Measurements from ENCODE around the gene SHOC2.

The SHOC2 gene

DNA sequence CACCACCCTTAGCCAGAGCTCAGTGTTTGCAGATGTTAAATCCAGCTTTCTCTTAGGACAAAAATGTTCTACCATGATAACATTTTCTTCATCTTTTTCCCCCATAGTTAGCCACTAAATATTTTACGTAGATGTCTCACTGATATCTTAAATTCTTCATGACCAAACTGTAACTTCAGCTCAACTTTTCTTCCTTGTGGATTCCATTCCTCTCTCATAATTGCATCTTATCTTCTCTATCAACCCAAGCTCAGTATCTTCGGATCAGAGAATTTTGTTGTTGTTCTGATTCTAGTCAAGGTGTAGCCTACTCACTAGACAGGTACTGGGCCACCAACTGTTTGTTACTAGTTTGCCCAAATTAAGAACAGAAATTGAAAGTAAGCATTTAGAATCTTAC, 60.2 kb downstream of the SHOC2 start:
- DNase-seq (ENCODE audit: extremely low read depth in 1 of 2, low read depth in 1 of 2) = no peak

DNA sequence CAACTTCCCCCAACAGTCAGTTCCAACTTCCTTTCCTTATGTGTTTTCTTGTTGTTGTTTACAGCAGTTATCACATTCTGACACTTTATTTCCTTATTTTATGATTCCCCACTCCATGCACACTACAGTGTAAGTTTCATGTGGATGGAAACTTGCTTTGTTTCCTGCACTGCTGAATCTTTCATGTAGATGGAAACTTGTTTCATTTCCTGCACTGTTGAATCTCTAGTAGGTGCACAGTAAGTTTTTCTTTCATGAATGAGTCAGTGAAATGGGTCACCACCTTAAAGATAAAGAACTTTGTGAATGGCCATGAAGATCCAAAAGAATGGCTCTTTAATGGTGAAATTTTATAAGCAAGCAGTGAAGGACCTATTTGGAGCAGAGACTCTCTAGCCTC, 61.4 kb downstream of the SHOC2 start:
- no peak for DNase-seq (ENCODE audit: extremely low read depth in 1 of 2, low read depth in 1 of 2)

DNA sequence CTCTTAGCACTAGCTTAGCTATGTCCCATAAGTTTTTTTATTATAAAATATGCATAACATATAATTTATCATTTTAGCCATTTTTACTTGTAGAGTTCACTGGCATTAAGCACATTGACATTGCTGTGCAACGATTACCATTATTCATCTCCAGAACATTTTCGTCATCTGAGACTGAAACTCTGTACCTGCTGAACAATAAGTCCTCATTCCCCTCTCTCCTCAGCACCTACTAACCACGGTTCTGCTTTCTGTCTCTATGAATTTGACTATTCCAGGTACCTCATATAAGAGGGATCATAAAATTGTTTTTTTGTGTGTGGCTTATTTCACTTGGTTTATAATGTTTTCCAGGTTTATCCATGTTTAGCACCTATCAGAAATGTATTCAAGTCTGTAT, 64.1 kb downstream of the SHOC2 start:
- no peak for DNase-seq (ENCODE audit: extremely low read depth in 1 of 2, low read depth in 1 of 2)

DNA sequence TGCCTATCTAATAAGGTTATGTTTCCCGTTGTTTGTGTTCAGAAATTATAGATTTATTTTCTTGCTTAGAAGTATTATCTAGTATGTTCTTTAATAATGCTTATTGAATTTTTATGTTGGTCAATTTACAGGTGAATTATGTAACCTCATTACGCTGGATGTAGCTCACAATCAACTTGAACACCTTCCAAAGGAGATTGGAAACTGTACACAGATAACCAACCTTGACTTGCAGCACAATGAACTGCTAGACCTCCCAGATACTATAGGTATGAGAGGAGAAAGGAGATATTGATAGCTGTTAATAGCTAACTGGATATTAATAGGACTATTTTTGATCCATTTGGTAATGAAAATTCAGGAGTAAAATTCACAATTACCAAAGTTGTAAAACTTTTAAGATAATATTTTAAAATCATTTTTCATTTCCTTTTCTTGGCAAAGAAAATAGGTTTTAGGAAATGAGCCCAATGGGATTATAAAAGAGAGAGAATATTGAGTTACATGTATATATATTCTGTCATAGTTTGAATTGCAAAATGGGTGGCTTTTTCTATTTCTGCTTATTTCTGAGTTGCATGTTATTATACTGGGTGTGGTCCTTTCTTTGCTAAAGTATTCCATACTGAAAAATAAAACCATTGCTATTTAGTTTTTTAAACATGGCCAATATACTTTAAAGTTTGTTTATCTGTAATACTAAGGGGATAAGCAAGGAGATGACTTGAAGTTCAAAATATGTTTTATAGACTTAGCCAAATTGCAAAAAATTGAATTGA, 66.3 kb downstream of the SHOC2 start:
- no peak for DNase-seq (ENCODE audit: extremely low read depth in 1 of 2, low read depth in 1 of 2)

DNA sequence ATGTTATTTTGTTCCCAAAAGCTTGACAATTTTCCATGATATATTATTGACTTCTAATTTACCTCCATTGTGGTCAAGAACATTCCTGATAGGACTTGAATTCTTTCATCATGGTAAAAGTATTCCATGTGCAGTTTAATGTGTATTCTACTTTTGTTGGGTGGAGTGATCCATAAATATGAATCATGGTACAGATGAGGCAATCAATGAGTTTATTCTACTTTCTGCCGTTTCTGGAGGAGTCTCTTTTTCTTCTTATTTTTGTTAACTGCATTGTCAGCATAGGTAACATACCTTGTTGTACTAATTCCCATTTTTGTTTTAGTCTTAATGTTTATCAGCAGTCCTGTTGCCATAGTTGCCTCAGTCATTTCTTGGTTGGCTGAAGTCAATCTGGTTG, 69.6 kb downstream of the SHOC2 start:
- DNase-seq (ENCODE audit: extremely low read depth in 1 of 2, low read depth in 1 of 2) = no peak

DNA sequence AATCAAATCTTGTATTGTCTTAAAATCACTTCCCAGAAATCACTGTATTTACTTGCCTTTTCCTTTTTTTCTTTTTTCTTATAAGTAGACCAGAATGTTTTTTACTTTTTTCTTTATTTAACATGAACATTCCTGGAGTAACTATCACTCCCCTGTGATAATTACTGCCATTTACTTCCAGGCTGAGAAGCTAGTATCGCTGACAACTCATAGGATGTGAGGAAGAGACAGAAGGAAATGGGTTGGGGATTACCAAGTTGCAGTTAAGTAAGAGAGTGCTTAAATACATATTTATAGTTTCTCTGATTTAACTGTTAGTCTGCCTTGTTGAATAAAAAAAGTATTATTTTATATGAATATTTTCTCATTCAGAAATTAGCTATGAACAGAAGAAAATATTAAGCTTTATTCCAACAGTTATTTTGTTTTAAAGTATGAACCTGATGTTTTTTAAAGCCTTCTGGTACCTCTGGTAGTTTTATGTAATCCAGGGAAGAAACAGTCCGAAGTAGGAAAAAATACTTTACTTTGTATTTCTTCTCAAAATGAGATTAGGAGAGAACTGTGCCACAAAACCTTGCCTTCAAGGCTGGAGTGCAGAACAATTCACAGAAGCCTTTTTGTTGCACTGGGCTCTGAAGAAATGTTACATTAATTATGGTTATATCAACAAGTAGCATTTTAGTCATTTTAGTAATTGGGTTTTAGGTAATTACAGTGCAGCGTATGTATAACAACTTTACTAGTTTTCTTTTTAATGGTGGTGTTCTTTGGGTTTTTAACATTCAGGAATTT, 72.8 kb downstream of the SHOC2 start:
- DNase-seq (ENCODE audit: extremely low read depth in 1 of 2, low read depth in 1 of 2) = no peak

DNA sequence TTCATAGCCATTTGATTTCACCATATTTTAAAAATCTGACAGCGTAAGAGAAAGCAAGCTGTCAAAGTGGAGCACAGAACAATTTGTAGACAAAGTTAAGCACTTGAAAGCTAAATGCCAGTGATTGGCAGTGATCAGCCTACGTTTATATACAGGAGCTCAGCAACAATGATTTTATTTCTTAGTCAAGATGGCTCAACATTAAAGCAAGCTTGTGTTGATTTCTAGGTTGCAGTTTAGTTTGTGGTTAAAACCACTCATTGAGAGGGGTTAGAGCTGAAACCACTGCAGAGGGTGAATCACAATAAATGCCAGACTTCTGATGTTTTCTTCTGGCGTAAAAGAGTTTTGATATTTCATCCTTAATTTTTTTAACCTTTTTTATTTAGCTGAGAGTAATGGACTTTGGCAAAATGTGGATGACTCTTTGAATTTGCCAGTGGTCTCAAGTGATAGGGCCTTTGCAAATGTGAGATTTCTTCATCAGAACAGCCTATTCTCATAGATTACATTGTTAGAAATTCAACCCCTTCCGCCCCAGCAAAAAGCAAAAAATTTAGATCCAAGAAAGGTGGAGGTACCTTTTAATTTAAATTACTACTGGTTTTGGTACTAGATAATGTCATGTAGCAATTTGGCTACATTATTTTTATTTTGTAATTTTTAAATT, 73.8 kb downstream of the SHOC2 start:
- DNase-seq (ENCODE audit: extremely low read depth in 1 of 2, low read depth in 1 of 2) = no peak

DNA sequence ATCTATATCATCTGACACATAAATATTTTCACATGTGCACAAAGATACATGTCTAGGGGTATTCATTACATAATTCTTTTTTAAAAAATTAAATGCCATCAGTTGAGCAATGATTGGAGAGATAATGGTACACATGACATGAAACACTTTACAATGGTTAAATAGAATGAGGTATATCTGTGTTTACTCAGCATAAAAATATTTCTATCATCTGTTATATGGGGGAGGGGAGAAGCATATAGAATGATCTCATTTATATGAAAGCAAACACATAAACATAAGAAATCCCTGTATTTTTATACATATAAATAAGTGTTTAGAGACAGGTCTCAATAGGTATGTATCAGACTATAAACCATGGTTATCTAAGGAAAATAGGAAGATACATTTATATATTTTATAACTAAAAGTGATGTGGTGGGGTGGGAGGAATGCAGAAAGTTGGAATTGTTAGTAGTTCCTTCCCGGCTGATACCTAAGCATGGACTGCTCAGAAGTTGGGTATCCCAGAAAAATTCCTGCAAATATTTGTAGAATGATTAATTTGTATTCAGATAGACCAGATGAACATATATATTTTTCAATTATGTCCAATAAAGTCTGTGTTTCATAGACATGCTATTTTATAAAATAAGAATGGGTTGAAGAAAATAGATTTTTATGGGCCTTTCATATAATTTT, 75.1 kb downstream of the SHOC2 start:
- DNase-seq (ENCODE audit: extremely low read depth in 1 of 2, low read depth in 1 of 2) = no peak

DNA sequence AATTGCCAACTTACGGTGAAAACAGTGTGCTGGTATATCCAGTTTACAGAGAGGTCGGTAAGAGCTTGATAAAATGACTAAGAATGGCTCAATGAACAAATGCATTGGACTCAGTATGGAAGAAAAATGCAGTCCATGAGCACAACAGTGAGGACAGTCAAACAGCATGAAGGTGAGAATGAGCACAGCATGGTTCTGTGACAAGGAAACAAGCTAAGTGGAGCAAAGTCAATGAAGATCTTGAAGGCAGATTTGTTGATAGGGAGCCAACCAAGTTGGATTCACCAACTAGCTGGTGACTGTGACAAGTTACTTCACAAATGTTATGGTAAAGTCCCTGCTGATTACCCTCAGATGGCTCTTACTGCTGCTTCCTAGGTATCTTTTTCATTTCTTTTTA, 75.9 kb downstream of the SHOC2 start:
- DNase-seq (ENCODE audit: extremely low read depth in 1 of 2, low read depth in 1 of 2) = no peak

DNA sequence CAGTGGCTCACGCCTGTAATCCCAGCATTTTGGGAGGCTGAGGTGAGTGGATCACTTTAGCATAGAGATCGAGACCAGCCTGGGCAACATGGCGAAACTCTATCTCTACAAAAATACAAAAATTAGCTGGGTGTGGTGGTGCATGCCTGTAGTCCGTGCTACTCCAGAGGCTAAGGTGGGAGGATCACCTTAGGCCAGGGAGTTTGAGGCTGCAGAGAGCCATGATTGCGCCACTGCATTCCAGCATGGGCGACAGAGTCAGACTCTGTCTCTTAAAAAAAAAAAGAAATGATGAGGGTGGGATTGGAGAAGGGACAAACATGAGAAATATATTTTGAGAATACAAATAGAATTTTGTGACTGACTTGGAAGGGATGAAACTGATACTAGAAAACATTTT, 76.9 kb downstream of the SHOC2 start:
- DNase-seq (ENCODE audit: extremely low read depth in 1 of 2, low read depth in 1 of 2) = no peak

DNA sequence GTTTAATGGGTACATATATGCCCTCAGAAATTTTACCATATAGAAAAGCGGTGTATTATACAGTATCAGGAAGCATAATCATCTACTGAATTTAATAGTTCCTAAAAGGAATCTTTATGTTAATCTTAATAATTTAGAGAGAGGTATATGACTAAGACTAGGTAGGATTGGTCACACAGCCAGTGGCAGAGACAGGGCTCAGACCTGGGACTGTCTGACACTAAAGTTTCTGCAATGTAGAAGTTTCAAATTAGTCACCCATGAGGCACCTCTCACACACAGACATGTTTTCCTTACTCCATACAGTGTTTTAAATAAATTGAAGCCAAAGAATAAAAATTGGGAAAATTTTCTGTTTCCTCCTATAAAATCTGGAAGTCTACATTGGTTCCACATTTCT, 84.6 kb downstream of the SHOC2 start:
- no peak for DNase-seq (ENCODE audit: extremely low read depth in 1 of 2, low read depth in 1 of 2)

DNA sequence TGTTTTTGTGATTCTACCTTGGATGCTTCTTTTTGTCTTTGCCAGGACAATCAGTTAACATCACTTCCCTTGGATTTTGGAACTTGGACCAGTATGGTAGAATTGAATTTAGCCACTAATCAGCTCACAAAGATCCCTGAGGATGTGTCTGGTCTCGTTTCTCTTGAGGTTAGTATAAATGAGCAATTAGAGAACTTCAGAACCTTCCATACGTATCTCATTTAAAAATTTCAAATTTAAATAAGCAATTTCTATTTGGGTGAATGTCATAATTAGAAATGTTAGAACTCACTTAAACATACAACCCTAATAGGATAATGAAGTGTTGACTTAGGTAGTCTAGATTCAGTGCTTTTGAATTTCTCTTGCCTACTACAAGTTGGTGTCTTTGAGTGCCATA, 88.1 kb downstream of the SHOC2 start:
- DNase-seq (ENCODE audit: extremely low read depth in 1 of 2, low read depth in 1 of 2) = no peak

DNA sequence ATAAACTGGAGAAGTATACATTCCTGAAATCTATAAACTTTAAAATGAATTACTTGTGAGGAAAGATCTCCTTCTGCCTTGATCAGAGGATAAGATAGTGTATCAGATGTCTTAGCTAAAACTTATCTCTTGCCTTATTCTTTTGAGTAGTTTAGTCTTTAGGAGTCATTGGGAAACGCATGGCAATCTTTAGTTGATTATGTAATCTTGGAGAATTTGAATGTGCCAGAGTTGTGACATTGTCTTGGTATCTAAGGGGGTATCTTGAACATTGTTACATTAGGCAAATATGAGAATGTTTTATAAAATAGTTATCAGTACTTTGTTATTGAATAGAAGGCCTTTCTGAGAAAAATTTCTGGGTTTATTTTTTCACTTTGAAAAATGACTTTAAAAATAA, 95.8 kb downstream of the SHOC2 start:
- no peak for DNase-seq (ENCODE audit: extremely low read depth in 1 of 2, low read depth in 1 of 2)

DNA sequence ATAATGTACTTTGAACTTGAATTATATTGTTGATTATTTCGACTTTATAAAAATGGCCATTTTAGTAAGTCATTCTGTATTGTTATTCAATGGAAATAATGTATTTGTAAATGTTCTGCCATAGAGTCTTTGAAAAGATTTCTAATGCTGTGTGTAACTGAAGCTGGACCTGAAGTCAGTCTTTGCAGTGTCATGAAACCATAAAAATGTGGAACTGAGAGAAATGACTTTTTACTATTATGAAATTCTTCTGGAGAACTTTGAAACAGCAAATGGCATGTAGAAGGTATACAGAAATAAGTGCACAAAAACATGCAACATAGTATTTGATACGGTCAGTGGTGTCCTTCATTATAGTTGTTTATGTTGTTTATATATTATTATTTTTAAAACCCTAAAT, 97.7 kb downstream of the SHOC2 start:
- DNase-seq (ENCODE audit: extremely low read depth in 1 of 2, low read depth in 1 of 2) = no peak

DNA sequence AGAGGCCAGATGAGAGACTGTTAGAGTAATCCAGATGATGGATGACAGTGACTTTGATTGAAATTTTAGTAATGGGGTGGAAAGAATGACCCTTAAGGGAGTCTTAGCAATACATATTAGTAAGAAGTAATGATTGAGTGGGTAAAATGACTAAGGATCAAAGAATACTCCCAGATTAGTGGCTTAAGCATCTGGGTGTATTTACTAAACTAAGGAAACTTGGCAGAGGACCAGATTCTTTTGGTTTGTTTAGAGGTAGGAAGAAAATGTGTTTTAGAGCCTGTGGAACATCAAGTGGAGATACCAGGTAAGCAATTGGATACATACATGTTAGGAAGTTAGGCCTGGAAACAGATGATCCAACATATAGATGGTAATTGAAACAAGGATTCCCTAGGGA, 98.6 kb downstream of the SHOC2 start:
- no peak for DNase-seq (ENCODE audit: extremely low read depth in 1 of 2, low read depth in 1 of 2)

DNA sequence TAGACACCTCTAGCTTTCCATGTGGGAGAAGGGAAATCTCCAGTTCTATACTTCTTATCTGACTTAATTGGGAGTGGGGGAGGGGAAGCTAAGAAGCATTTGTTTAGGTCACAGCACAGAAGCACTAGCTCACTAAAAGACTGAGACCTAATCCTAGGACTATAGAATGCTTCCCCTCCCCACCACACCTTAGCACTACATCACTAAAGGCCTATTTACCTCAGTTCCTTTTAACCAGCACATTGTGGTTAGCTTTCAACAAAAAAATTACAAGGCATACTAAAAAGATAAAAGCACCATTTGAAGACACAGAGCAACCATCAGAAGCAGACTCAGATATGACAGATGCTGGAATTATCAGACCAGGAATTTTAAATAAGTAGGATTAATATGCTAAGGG, 103.7 kb downstream of the SHOC2 start:
- DNase-seq (ENCODE audit: extremely low read depth in 1 of 2, low read depth in 1 of 2) = no peak

DNA sequence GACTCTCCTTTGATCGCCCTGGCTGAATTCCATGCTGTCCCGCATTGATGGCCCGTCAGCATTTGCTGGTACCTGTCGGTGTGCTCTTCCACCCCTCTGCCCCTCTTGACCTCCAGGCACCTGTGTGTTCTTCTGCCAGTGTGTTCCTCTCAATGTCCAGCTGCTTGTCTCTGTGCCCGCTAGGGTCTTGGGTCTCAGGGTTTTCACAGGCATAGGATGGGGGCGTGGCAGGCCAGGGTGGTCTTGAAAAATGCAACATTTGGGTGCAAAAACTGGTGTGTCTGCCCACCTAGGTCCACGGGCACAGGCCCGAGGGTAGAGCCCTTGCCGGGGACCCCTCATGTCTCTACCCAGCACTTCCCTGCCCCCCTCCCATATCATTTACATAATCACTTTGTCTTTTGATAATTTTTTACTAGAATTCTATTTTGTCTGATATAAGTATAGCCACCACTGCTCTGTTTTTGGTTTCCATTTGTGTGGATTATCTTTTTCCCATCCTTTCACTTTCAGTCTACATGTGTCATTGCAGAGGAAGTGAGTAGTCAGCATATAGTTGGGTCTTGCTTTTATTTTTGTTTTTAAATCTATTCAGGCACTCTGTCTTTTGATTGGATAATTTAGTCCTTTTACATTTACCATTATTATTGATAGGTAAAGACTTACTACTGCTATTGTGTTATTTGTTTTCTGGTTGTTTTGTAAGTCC, 110.8 kb downstream of the SHOC2 start:
- no peak for DNase-seq (ENCODE audit: extremely low read depth in 1 of 2, low read depth in 1 of 2)

DNA sequence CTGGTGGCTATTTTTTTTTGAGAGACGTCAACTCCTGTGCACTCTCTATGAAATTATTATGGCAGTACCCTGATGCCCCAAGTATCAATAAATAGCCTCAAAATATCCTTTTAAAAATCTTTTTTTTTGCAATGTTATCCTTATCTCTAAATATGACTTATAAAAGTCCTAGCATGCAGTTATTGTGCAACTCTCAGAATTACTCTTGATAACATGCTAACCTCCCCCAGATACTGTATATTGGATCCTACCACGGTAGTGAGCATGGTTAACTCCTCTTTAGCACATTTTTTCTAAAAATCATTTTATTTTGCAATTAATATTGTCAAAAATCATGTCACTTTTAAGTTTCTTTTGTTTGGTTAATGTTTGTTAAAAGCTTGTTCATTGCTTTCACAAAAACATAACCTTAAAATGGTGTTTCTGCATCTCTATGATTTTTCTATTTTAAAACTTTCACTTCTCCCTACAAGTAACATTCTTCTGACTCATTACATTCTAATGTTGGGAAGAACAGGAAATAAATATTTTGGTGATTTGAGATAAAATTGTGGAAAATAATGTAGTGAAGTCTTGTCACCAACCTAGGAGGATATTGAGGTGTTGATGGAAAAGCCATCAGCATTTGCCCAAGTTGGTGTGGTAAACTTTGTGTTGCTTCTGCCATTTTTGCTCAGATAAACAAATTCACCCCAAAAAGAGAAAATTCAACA, 115.3 kb downstream of the SHOC2 start:
- no peak for DNase-seq (ENCODE audit: extremely low read depth in 1 of 2, low read depth in 1 of 2)

DNA sequence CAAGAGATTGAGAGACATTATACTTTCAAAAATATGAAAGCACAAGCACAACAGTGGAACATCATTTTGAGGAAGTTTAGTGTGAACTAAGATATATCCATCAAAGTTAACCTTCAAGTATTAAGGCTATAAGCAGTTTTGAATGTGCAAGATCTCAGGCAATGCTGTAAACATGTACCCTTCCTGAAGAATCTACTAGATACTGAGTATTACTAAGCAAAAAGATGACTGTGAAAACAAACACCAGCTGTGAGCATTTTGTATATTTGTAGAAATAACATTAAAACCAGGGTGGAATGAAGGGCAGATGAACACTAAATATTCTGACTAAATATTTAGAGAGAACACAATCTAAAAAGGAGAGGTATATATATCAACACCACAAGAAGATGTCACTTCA, 116.1 kb downstream of the SHOC2 start:
- no peak for DNase-seq (ENCODE audit: extremely low read depth in 1 of 2, low read depth in 1 of 2)

DNA sequence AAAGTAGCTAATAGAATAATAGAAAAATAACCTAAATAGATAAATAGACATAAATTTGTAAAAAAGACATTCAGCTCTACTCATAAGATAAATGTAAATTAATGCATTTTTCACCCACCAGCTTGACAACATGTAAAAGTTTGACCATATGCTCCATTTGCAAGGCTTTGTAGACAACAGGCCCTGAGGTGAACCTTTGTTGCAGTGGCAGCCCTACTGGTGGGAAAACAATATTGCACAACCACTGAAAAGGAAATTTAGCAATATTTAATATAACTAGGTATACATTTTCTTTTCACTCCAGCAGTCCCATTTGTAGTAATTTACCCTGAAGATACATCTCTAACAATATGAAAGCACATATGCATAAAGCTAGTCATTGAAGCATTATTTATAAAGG, 118.5 kb downstream of the SHOC2 start:
- DNase-seq (ENCODE audit: extremely low read depth in 1 of 2, low read depth in 1 of 2) = no peak

Measured in activated CD8-positive, alpha-beta memory T cell treated with anti-CD3 and anti-CD28 coated beads for 1 hour (primary cell).